Measurements from ENCODE around the gene GRM5.
"Not testable (repeated sequence)": the region's sequence is repeated elsewhere in the genome, so short reads cannot be mapped to it uniquely, and the experiment has no call there.

GRM5 gene

DNA sequence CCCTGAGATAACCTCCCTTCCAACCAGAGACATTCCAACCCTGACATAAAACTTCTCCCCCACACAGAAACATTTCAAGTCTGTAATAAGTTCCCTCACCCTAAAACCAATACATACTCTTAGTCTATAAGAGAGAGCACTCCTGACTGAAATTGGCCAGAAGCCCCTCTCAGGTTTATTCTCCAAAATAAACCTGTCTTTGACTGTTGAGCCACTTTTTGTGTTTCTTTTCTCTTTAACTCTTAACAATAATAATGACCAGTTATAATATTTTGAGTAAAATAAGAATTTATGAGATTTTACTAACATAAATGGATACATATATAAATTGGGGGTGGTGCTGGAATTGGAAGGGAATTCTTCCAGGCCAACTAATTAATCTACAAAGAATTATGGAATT lies 93.6 kb downstream of the GRM5 start:
- no peak for DNase-seq (ENCODE audit: low read depth)

- DNase-seq (ENCODE audit: low read depth) = not testable (repeated sequence)
These were observed 104.2 kb downstream of the GRM5 start for GRCh38 chr11:88961621-88962020.

- not testable (repeated sequence) for DNase-seq (ENCODE audit: low read depth)
These were observed 105.9 kb downstream of the GRM5 start for GRCh38 chr11:88959857-88960256.

GRCh38 chr11:88950975-88951374 lies 114.8 kb downstream of the GRM5 start:
- DNase-seq (ENCODE audit: low read depth) = no peak

- DNase-seq (ENCODE audit: low read depth) = not testable (repeated sequence)
These were observed 116.9 kb downstream of the GRM5 start for GRCh38 chr11:88948908-88949307.

GRCh38 chr11:88947843-88948572 lies 117.8 kb downstream of the GRM5 start:
- not testable (repeated sequence) for DNase-seq (ENCODE audit: low read depth)

- not testable (repeated sequence) for DNase-seq (ENCODE audit: low read depth)
These were observed 136.1 kb downstream of the GRM5 start for GRCh38 chr11:88929665-88930064.

- DNase-seq (ENCODE audit: low read depth) = not testable (repeated sequence)
These were observed 148.7 kb downstream of the GRM5 start for GRCh38 chr11:88917065-88917464.

DNA sequence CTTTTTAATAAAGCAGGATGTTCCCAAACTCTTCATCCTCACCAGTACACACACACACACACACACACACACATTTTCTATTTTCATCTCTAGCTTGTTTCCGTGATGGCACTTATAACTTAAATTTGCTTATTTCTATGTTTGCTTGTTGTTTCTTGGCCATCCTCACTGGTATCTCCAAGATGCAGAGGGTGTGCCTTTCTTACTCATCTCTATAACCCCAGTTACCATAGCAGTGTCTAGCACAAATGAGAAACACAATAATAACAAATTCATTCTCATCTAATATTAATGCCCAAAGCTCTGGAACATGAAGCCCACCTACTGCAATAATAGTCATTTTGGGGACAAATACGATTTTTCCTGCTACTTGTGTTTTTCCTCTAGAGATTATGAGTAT lies 156.3 kb downstream of the GRM5 start:
- no peak for DNase-seq (ENCODE audit: low read depth)

- DNase-seq (ENCODE audit: low read depth) = not testable (repeated sequence)
These were observed 164.3 kb downstream of the GRM5 start for GRCh38 chr11:88901436-88901835.

- DNase-seq (ENCODE audit: low read depth) = not testable (repeated sequence)
These were observed 176.9 kb downstream of the GRM5 start for GRCh38 chr11:88888855-88889254.

GRCh38 chr11:88886796-88887195 lies 179.0 kb downstream of the GRM5 start:
- DNase-seq (ENCODE audit: low read depth) = peak; percentile 3

DNA sequence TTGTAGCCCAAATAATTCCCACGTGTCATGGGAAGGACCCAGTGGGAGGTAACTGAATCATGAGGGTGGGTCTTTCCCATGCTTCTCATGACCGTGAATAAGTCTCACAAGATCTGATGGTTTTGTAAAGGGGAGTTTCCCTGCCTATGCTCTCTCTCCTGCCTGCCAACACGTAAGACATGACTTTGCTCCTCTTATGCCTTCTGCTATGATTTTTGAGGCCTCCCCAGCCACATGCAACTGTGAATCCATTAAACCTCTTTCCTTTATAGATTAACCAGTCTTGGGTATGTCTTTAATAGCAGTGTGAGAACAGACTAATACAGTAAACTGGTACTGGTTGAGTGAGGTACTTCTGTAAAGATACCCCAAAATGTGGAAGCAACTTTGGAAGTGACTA lies 183.0 kb downstream of the GRM5 start:
- DNase-seq (ENCODE audit: low read depth) = not testable (repeated sequence)

- no peak for DNase-seq (ENCODE audit: low read depth)
These were observed 204.2 kb downstream of the GRM5 start for GRCh38 chr11:88861618-88862017.

- not testable (repeated sequence) for DNase-seq (ENCODE audit: low read depth)
These were observed 205.4 kb downstream of the GRM5 start for GRCh38 chr11:88860431-88860830.

DNA sequence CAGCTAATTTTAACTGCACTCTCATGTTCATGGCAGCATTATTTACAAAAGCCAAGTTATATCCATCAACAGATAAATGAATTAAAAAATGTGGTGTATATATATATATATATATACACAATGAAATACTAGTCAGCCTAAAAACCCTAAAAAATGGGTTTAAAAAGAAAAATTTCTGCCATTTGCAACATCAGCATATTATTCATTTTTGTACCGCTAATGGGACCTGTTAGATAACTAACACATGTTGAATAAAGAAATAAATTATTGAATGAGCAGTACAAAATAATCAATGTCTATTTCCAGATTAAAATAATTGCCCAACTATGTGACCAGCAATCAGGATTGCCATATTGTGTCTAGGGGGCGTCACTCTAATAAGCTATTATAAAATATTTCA lies 211.8 kb downstream of the GRM5 start:
- not testable (repeated sequence) for DNase-seq (ENCODE audit: low read depth)

DNA sequence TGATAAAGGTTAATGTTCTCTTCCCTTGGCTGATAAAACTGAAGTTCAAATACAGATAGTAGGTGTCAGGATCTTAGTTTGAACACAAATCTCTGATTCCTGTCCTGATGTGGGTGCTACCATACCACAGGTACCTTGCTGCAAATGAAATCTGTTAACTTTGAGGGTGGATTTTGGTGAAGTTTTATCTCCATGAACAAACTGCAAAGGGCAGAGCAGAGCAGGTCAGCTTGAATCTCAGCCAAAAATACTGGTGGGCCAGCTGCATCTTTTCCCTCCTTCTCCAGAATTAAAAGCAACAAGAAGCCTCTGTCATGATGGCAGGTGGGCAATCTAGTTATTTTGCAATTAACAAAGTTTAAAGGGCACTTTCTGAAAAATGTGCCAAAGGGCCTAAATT lies 214.2 kb downstream of the GRM5 start:
- not testable (repeated sequence) for DNase-seq (ENCODE audit: low read depth)

DNA sequence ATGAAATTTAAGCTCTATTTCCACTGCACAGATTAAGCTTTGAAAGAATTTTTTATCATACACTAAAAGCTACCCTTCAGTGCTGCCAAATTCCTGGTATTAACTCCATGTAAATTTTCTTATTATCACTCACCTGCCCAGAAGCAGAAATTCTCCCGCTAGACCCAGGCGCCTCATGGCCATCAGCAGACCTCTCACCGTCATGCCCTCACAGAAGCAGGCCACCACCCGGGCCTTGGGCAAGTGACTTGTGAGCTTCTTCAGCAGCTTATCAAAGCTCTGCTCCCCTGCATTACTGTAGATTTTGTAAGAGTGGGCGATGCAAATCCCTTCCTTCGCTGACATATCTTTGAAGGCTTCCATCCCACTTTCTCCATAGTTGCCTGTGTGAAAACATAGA lies 216.0 kb downstream of the GRM5 start:
- DNase-seq (ENCODE audit: low read depth) = not testable (repeated sequence)

DNA sequence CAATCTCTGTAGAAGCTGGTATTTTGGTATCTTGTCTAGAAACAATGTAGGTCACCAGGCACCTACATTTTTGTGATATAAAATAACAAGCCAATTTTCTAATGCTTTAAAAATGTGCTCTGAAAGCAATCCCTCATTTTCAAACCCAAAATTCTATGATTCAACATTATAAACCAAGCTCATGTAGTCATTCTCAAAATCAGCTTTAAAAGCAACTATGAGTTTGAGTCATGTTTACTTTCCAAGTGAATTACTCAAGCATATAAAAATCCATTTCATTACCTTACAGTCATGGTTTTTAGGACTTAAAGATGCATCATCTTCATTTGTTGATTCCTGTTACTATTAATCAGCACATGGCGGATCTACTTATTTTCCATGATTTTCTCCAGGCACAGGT lies 216.4 kb downstream of the GRM5 start:
- no peak for DNase-seq (ENCODE audit: low read depth)

DNA sequence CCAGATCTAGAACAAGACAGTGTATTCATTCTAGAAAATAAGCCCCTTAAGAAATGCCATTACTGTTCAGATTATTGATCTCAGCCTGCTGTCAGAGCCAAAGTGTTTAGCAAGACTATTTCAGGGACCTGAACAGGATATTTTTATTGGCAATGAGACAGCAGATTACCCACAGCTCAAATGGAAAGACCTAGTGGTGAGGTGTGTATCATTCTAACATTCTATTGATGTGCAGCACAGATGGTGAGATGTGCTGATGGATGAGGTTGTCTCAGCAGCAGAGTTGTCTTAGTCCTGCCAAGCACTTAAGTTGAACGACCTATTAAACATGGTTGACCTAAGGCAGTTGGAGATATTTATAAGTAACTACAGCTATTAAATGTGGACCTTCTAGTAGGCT lies 219.5 kb downstream of the GRM5 start:
- DNase-seq (ENCODE audit: low read depth) = not testable (repeated sequence)

DNA sequence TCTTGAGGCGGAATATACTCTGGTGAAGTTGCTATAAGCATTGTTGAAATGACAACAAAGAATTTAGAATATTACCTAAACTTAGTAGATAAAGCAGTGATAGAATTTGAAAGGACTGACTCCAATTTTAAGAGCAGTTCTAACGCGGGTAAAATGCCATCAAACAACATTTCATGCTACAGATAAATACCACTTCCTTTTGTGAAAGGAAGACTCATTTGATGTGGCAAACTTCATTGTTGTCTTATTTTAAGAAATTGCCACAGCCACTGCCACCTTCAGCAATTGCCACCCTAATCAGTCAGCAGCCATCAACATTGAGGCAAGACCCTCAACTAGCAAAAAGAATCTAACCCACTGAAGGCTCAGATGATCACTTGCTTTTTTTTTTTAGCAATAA lies 220.8 kb downstream of the GRM5 start:
- not testable (repeated sequence) for DNase-seq (ENCODE audit: low read depth)

GRCh38 chr11:88843766-88844426 lies 221.9 kb downstream of the GRM5 start:
- not testable (repeated sequence) for DNase-seq (ENCODE audit: low read depth)

DNA sequence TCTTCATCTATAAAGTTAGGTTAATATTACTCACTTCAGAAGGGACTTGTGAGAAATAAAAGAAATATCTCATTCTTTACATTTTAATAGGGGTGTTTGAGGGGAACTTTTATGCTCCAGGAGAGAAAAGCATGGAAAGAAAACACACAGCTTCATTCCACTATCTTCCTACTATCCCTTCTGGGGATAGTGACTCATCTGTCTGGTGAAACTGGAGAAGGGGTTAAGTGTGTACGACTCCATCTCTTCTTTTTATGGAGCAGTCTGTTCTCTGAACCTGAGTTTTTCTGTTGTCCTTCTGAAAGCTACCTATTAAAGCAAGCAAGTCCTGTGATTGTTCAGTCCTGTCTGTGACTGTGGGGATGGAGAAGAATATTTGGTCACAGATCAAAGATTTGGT lies 227.6 kb downstream of the GRM5 start:
- DNase-seq (ENCODE audit: low read depth) = not testable (repeated sequence)

GRCh38 chr11:88835709-88836108 lies 230.1 kb downstream of the GRM5 start:
- DNase-seq (ENCODE audit: low read depth) = not testable (repeated sequence)

Measured in stimulated activated CD8-positive, alpha-beta memory T cell treated with anti-CD3 and anti-CD28 coated beads, Interleukin-12 subunit alpha, Interleukin-12 subunit beta, amount 100 ng/mL, for 1 hour (primary cell).